HuH-7.5 (cell line): ENCODE measurements around the gene MDK.

Experiments
- DNase-seq: peaks from one replicate; pipeline ENCODE4 v3.0.0; 2011; ENCODE audit warnings: low spot score

The MDK gene

GRCh38 chr11:46404476-46405017, 23.1 kb downstream of the MDK start:
- DNase-seq, result no peak

- DNase-seq, result no peak
Observed at GRCh38 chr11:46407635-46408034, 26.2 kb downstream of the MDK start.

GRCh38 chr11:46408407-46408986, 27.0 kb downstream of the MDK start:
- no peak for DNase-seq

GRCh38 chr11:46410021-46410420, 28.6 kb downstream of the MDK start:
- DNase-seq, result no peak

GRCh38 chr11:46413760-46414465, 32.4 kb downstream of the MDK start:
- no peak for DNase-seq

GRCh38 chr11:46414466-46414796, 33.0 kb downstream of the MDK start:
- no peak for DNase-seq

- no peak for DNase-seq
Observed at GRCh38 chr11:46414879-46415278, 33.4 kb downstream of the MDK start.

- DNase-seq, result no peak
Observed at GRCh38 chr11:46417711-46418110, 36.2 kb downstream of the MDK start.

GRCh38 chr11:46418751-46419150, 37.3 kb downstream of the MDK start:
- no peak for DNase-seq

GRCh38 chr11:46420513-46420912, 39.0 kb downstream of the MDK start:
- DNase-seq, result no peak

- no peak for DNase-seq
Observed at GRCh38 chr11:46421257-46421880, 39.9 kb downstream of the MDK start.

- DNase-seq, result no peak
Observed at GRCh38 chr11:46422588-46422987, 41.1 kb downstream of the MDK start.

GRCh38 chr11:46426233-46426991, 44.9 kb downstream of the MDK start:
- DNase-seq, result no peak

GRCh38 chr11:46427364-46427763, 45.9 kb downstream of the MDK start:
- no peak for DNase-seq

GRCh38 chr11:46429717-46430116, 48.2 kb downstream of the MDK start:
- DNase-seq, result no peak

- no peak for DNase-seq
Observed at GRCh38 chr11:46431211-46431610, 49.7 kb downstream of the MDK start.
